Measurements from ENCODE around the gene CYP26B1.

The CYP26B1 gene

GRCh38 chr2:72144632-72145288, 2.9 kb downstream of the CYP26B1 start:
- peaks cover 46% of the 10 kb centered on the region for H3K4me1 ChIP-seq (ENCODE audit: control insufficient read depth, insufficient read depth, low read length)
- H3K9ac ChIP-seq (ENCODE audit: low read length) = no peak overlapping the region
- no peaks in the 10 kb centered on the region for H3K9me3 ChIP-seq (ENCODE audit: control insufficient read depth, low read length)
- peaks cover 74% of the 10 kb centered on the region for H3K27me3 ChIP-seq (ENCODE audit: control insufficient read depth, insufficient read depth, low read length)
- H3K36me3 ChIP-seq (ENCODE audit: control insufficient read depth, insufficient read depth, low read length) = no peaks in the 10 kb centered on the region
- H3K4me3 ChIP-seq (ENCODE audit: low read length) = no peak overlapping the region

- Histone ChIP-seq H3K9me3 (ENCODE audit: control insufficient read depth, low read length) (no peaks in the 10 kb centered on the region), H3K27me3 (ENCODE audit: control insufficient read depth, insufficient read depth, low read length) (peaks cover 73% of the 10 kb centered on the region), H3K36me3 (ENCODE audit: control insufficient read depth, insufficient read depth, low read length) (no peaks in the 10 kb centered on the region), H3K9ac (ENCODE audit: low read length) (no peak overlapping the region), H3K4me1 (ENCODE audit: control insufficient read depth, insufficient read depth, low read length) (peaks cover 43% of the 10 kb centered on the region), H3K4me3 (ENCODE audit: low read length) (no peak overlapping the region)
These were observed 3.4 kb downstream of the CYP26B1 start for GRCh38 chr2:72144274-72144631.

- Histone ChIP-seq H3K9ac (ENCODE audit: low read length) (no peak overlapping the region), H3K4me1 (ENCODE audit: control insufficient read depth, insufficient read depth, low read length) (peaks cover 45% of the 10 kb centered on the region), H3K4me3 (ENCODE audit: low read length) (no peak overlapping the region)
These were observed 4.0 kb downstream of the CYP26B1 start for GRCh38 chr2:72143441-72144273.

GRCh38 chr2:72142570-72143440, 4.9 kb downstream of the CYP26B1 start:
- Histone ChIP-seq H3K4me1 (ENCODE audit: control insufficient read depth, insufficient read depth, low read length) (peaks cover 49% of the 10 kb centered on the region), H3K9me3 (ENCODE audit: control insufficient read depth, low read length) (no peaks in the 10 kb centered on the region), H3K4me3 (ENCODE audit: low read length) (no peak overlapping the region), H3K27me3 (ENCODE audit: control insufficient read depth, insufficient read depth, low read length) (peaks cover 76% of the 10 kb centered on the region), H3K9ac (ENCODE audit: low read length) (no peak overlapping the region), H3K36me3 (ENCODE audit: control insufficient read depth, insufficient read depth, low read length) (no peaks in the 10 kb centered on the region)

More at GRCh38 chr2:72143441-72144273, 4.0 kb downstream of the CYP26B1 start:
- H3K36me3 ChIP-seq (ENCODE audit: control insufficient read depth, insufficient read depth, low read length) = no peaks in the 10 kb centered on the region
- H3K9me3 ChIP-seq (ENCODE audit: control insufficient read depth, low read length) = no peaks in the 10 kb centered on the region
- H3K27me3 ChIP-seq (ENCODE audit: control insufficient read depth, insufficient read depth, low read length) = peaks cover 73% of the 10 kb centered on the region

GRCh38 chr2:72141881-72142451, 5.7 kb downstream of the CYP26B1 start:
- Histone ChIP-seq H3K36me3 (ENCODE audit: control insufficient read depth, insufficient read depth, low read length) (no peaks in the 10 kb centered on the region), H3K4me3 (ENCODE audit: low read length) (no peak overlapping the region), H3K27me3 (ENCODE audit: control insufficient read depth, insufficient read depth, low read length) (peaks cover 75% of the 10 kb centered on the region), H3K9me3 (ENCODE audit: control insufficient read depth, low read length) (no peaks in the 10 kb centered on the region), H3K9ac (ENCODE audit: low read length) (no peak overlapping the region), H3K4me1 (ENCODE audit: control insufficient read depth, insufficient read depth, low read length) (peaks cover 45% of the 10 kb centered on the region)

- Histone ChIP-seq H3K36me3 (ENCODE audit: control insufficient read depth, insufficient read depth, low read length) (no peaks in the 10 kb centered on the region), H3K27me3 (ENCODE audit: control insufficient read depth, insufficient read depth, low read length) (peaks cover 71% of the 10 kb centered on the region), H3K9me3 (ENCODE audit: control insufficient read depth, low read length) (no peaks in the 10 kb centered on the region), H3K4me3 (ENCODE audit: low read length) (no peak overlapping the region), H3K4me1 (ENCODE audit: control insufficient read depth, insufficient read depth, low read length) (peaks cover 37% of the 10 kb centered on the region), H3K9ac (ENCODE audit: low read length) (no peak overlapping the region)
These were observed 6.5 kb downstream of the CYP26B1 start for GRCh38 chr2:72141032-72141645.

GRCh38 chr2:72140621-72140960, 7.1 kb downstream of the CYP26B1 start:
- Histone ChIP-seq H3K27me3 (ENCODE audit: control insufficient read depth, insufficient read depth, low read length) (peaks cover 66% of the 10 kb centered on the region), H3K36me3 (ENCODE audit: control insufficient read depth, insufficient read depth, low read length) (no peaks in the 10 kb centered on the region), H3K9me3 (ENCODE audit: control insufficient read depth, low read length) (no peaks in the 10 kb centered on the region), H3K4me1 (ENCODE audit: control insufficient read depth, insufficient read depth, low read length) (peaks cover 33% of the 10 kb centered on the region), H3K4me3 (ENCODE audit: low read length) (no peak overlapping the region), H3K9ac (ENCODE audit: low read length) (no peak overlapping the region)

- peaks cover 60% of the 10 kb centered on the region for H3K27me3 ChIP-seq (ENCODE audit: control insufficient read depth, insufficient read depth, low read length)
- no peaks in the 10 kb centered on the region for H3K9me3 ChIP-seq (ENCODE audit: control insufficient read depth, low read length)
- no peaks in the 10 kb centered on the region for H3K36me3 ChIP-seq (ENCODE audit: control insufficient read depth, insufficient read depth, low read length)
- no peak overlapping the region for H3K4me3 ChIP-seq (ENCODE audit: low read length)
- peaks cover 29% of the 10 kb centered on the region for H3K4me1 ChIP-seq (ENCODE audit: control insufficient read depth, insufficient read depth, low read length)
- no peak overlapping the region for H3K9ac ChIP-seq (ENCODE audit: low read length)
These were observed 7.6 kb downstream of the CYP26B1 start for GRCh38 chr2:72139874-72140620.

- Histone ChIP-seq H3K9me3 (ENCODE audit: control insufficient read depth, low read length) (no peaks in the 10 kb centered on the region), H3K36me3 (ENCODE audit: control insufficient read depth, insufficient read depth, low read length) (no peaks in the 10 kb centered on the region), H3K9ac (ENCODE audit: low read length) (no peak overlapping the region), H3K27me3 (ENCODE audit: control insufficient read depth, insufficient read depth, low read length) (peaks cover 55% of the 10 kb centered on the region), H3K4me1 (ENCODE audit: control insufficient read depth, insufficient read depth, low read length) (peaks cover 23% of the 10 kb centered on the region), H3K4me3 (ENCODE audit: low read length) (no peak overlapping the region)
These were observed 8.2 kb downstream of the CYP26B1 start for GRCh38 chr2:72139471-72139873.

GRCh38 chr2:72138921-72139381, 8.7 kb downstream of the CYP26B1 start:
- Histone ChIP-seq H3K4me3 (ENCODE audit: low read length) (no peak overlapping the region), H3K4me1 (ENCODE audit: control insufficient read depth, insufficient read depth, low read length) (peaks cover 23% of the 10 kb centered on the region), H3K9me3 (ENCODE audit: control insufficient read depth, low read length) (no peaks in the 10 kb centered on the region), H3K36me3 (ENCODE audit: control insufficient read depth, insufficient read depth, low read length) (no peaks in the 10 kb centered on the region), H3K27me3 (ENCODE audit: control insufficient read depth, insufficient read depth, low read length) (peaks cover 52% of the 10 kb centered on the region), H3K9ac (ENCODE audit: low read length) (no peak overlapping the region)
